ENCODE measurements around the gene CRYBG1. TPM values are rescaled to one million over a fixed set of nuclear protein-coding genes. Genes with fewer than 3 reads are reported as not detected.

The CRYBG1 gene
- total RNA-seq, 1 donor from 2014 or later = 33.6 TPM

GRCh38 chr6:106599440-106599839, 238.9 kb downstream of the CRYBG1 start:
- H3K27me3 Mint-ChIP-seq = no peaks in the 10 kb centered on the region
- no peak overlapping the region for H3K4me3 Mint-ChIP-seq
- H3K9me3 Mint-ChIP-seq = no peaks in the 10 kb centered on the region
- intact Hi-C loops (cut with micrococcal nuclease) = no loop called here
- DNase-seq (no peak), ATAC-seq (ENCODE audit: low read depth) (no peak)
- ChIA-PET POLR2A (no interaction called here), CTCF (interaction anchor here (0.6 to 0.8 kb wide), 2 partner anchors 15 to 380 kb away, joined by 3 read pairs; no protein-coding TSS in a partner anchor)
- TF ChIP-seq CTCF (IDR thresholded peaks at IDR 0.05) = no peak
- peaks cover 3% of the 10 kb centered on the region for H3K4me1 Mint-ChIP-seq
- H3K27ac Mint-ChIP-seq = no peak overlapping the region
- H3K36me3 Mint-ChIP-seq (ENCODE audit: low read depth) = peaks cover 43% of the 10 kb centered on the region

GRCh38 chr6:106600329-106600728, 239.8 kb downstream of the CRYBG1 start:
- DNase-seq = no peak
- TF ChIP-seq CTCF (IDR thresholded peaks at IDR 0.05) = no peak
- Mint-ChIP-seq H3K4me3 (no peak overlapping the region), H3K36me3 (ENCODE audit: low read depth) (peaks cover 46% of the 10 kb centered on the region), H3K4me1 (peaks cover 3% of the 10 kb centered on the region), H3K27ac (no peak overlapping the region), H3K27me3 (no peaks in the 10 kb centered on the region), H3K9me3 (no peaks in the 10 kb centered on the region)
- intact Hi-C loops (cut with micrococcal nuclease) = no loop called here
- no peak for ATAC-seq (ENCODE audit: low read depth)
- CTCF ChIA-PET = no interaction called here
- POLR2A ChIA-PET = no interaction called here

- Mint-ChIP-seq H3K4me3 (no peak overlapping the region), H3K36me3 (ENCODE audit: low read depth) (peaks cover 30% of the 10 kb centered on the region), H3K27me3 (no peaks in the 10 kb centered on the region), H3K4me1 (peaks cover 51% of the 10 kb centered on the region), H3K9me3 (no peaks in the 10 kb centered on the region), H3K27ac (no peak overlapping the region)
- POLR2A ChIA-PET = interaction anchor here (0.6 to 1.1 kb wide), 4 partner anchors 21 to 371 kb away, joined by 3 to 5 read pairs (median 4); partner anchors contain the start of genes QRSL1 and RTN4IP1
- ATAC-seq (ENCODE audit: low read depth) (peak; percentile 88), DNase-seq (no peak)
- intact Hi-C loops (cut with micrococcal nuclease) = loop anchor here (1.0 to 5.0 kb wide), 8 partner anchors 21 to 389 kb away; partner anchors contain the start of genes QRSL1 and RTN4IP1
- CTCF ChIA-PET = interaction anchor here (0.6 to 4.8 kb wide), 19 partner anchors 9 to 389 kb away, joined by 3 to 95 read pairs (median 4); partner anchors contain the start of genes QRSL1 and RTN4IP1
- TF ChIP-seq CTCF (IDR thresholded peaks at IDR 0.05) = peak; percentile 72
These were observed 247.7 kb downstream of the CRYBG1 start for GRCh38 chr6:106608080-106608668.

- no peak for TF ChIP-seq CTCF (IDR thresholded peaks at IDR 0.05)
- intact Hi-C loops (cut with micrococcal nuclease) = loop anchor here (1.0 to 5.0 kb wide), 6 partner anchors 19 to 235 kb away; partner anchors contain the start of genes QRSL1 and RTN4IP1
- CTCF ChIA-PET = interaction anchor here (0.6 to 4.8 kb wide), 23 partner anchors 10 to 388 kb away, joined by 3 to 95 read pairs (median 4); partner anchors contain the start of genes CD24, QRSL1 and RTN4IP1
- Mint-ChIP-seq H3K27me3 (no peaks in the 10 kb centered on the region), H3K4me1 (peaks cover 63% of the 10 kb centered on the region), H3K27ac (no peak overlapping the region), H3K36me3 (ENCODE audit: low read depth) (peaks cover 18% of the 10 kb centered on the region), H3K9me3 (no peaks in the 10 kb centered on the region), H3K4me3 (no peak overlapping the region)
- ATAC-seq (ENCODE audit: low read depth) (peak; percentile 72), DNase-seq (no peak)
- POLR2A ChIA-PET = interaction anchor here (0.5 to 1.3 kb wide), 5 partner anchors 10 to 370 kb away, joined by 4 to 11 read pairs (median 5); partner anchors contain the start of genes QRSL1 and RTN4IP1
These were observed 249.2 kb downstream of the CRYBG1 start for GRCh38 chr6:106609699-106610098.

- ATAC-seq (ENCODE audit: low read depth) (no peak), DNase-seq (no peak)
- intact Hi-C loops (cut with micrococcal nuclease) = loop anchor here (5.0 kb wide), 1 partner anchor 56 kb away; no protein-coding TSS in a partner anchor
- H3K36me3 Mint-ChIP-seq (ENCODE audit: low read depth) = peaks cover 16% of the 10 kb centered on the region
- H3K27me3 Mint-ChIP-seq = no peaks in the 10 kb centered on the region
- H3K4me3 Mint-ChIP-seq = no peak overlapping the region
- H3K9me3 Mint-ChIP-seq = no peaks in the 10 kb centered on the region
- no peak for TF ChIP-seq CTCF (IDR thresholded peaks at IDR 0.05)
- ChIA-PET CTCF (interaction anchor here (1.3 to 4.8 kb wide), 7 partner anchors 17 to 369 kb away, joined by 4 to 95 read pairs (median 23); partner anchors contain the start of gene CD24), POLR2A (interaction anchor here (1.7 kb wide), 1 partner anchor 18 kb away, joined by 7 read pairs; the partner anchor contains the start of genes QRSL1 and RTN4IP1)
- peaks cover 70% of the 10 kb centered on the region for H3K4me1 Mint-ChIP-seq
- no peak overlapping the region for H3K27ac Mint-ChIP-seq
These were observed 250.5 kb downstream of the CRYBG1 start for GRCh38 chr6:106611030-106611429.
